WERI-Rb-1 (cell line): ENCODE measurements around the gene CHSY1.

Experiments used
- DNase-seq: peaks from one replicate; pipeline ENCODE4 v3.0.0-alpha.2; 2020
- H3K27ac ChIP-seq: fragments of 250-450 bp; sonication (Bioruptor Pico); 2 replicates; pipeline ENCODE4 v1.5.1; 2020; ENCODE audit warnings: mild to moderate bottlenecking, moderate library complexity
- H3K27me3 ChIP-seq: fragments of 250-450 bp; sonication (Bioruptor Pico); 2 replicates; pipeline ENCODE4 v1.5.1; 2021; ENCODE audit warnings: mild to moderate bottlenecking, low read depth, moderate library complexity; ENCODE audit not compliant: insufficient read depth, severe bottlenecking
- H3K36me3 ChIP-seq: fragments of 250-450 bp; sonication (Bioruptor Pico); 2 replicates; pipeline ENCODE4 v1.5.1; 2020; ENCODE audit warnings: mild to moderate bottlenecking, moderate library complexity
- H3K4me3 ChIP-seq: 2 replicates; pipeline ENCODE4 v1.5.1; 2011; ENCODE audit warnings: low read depth, mild to moderate bottlenecking, control low read depth, low read length
- H3K9me3 ChIP-seq: fragments of 250-450 bp; sonication (Bioruptor Pico); 2 replicates; pipeline ENCODE4 v1.5.1; 2021; ENCODE audit warnings: mild to moderate bottlenecking, moderate library complexity; ENCODE audit not compliant: severe bottlenecking
- TF ChIP-seq, protein P1 (sequence below): IDR thresholded peaks from 2 replicates; pipeline ENCODE4 v1.5.1; 2011; ENCODE audit warnings: low read depth, mild to moderate bottlenecking, control low read depth, inconsistent platforms, low read length

The CHSY1 gene

DNA sequence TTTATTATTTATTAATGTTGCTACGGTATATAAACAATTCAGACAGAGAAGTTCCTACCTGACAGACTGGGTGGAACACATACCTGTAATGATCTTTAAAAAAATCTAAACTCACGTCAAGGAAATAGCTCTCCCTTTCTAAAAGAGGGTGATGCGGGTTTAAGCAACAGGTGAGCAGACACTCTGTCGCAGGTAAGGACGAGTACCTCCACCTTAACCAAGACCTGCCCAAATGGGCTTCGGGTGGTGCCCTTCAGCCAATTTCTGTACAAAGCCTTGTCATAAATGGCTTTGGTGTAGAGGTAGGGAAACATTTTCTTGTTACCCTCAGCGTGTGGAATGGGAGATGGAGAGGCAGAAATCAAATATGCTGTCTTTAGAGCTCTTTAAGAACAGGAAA is 67.0 kb downstream of the CHSY1 start:
- Histone ChIP-seq H3K4me3 (no peak overlapping the region), H3K9me3 (no peaks in the 10 kb centered on the region), H3K27ac (no peak overlapping the region), H3K27me3 (no peaks in the 10 kb centered on the region), H3K36me3 (peaks cover 4% of the 10 kb centered on the region; the same call in 1 of the 2 replicates)
- TF ChIP-seq, protein P1, sequence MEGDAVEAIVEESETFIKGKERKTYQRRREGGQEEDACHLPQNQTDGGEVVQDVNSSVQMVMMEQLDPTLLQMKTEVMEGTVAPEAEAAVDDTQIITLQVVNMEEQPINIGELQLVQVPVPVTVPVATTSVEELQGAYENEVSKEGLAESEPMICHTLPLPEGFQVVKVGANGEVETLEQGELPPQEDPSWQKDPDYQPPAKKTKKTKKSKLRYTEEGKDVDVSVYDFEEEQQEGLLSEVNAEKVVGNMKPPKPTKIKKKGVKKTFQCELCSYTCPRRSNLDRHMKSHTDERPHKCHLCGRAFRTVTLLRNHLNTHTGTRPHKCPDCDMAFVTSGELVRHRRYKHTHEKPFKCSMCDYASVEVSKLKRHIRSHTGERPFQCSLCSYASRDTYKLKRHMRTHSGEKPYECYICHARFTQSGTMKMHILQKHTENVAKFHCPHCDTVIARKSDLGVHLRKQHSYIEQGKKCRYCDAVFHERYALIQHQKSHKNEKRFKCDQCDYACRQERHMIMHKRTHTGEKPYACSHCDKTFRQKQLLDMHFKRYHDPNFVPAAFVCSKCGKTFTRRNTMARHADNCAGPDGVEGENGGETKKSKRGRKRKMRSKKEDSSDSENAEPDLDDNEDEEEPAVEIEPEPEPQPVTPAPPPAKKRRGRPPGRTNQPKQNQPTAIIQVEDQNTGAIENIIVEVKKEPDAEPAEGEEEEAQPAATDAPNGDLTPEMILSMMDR, result no peak
- DNase-seq, result no peak

DNA sequence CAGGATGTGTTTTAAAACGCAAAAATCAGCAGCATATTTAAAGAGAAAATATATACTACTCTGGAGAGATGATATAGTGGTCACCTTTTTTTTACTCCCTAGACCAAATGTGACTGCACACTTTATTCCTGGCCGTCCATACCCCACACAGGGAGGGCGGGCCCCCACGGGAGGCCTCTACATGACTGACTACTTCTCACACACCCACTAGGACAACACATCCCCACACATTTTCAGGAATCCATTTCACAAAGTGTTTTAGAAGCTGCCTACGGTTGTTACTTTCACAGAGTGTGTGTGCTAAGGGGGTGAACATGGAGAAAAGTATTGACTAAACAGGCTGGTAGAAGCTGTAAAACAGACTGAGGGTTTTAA is 67.9 kb downstream of the CHSY1 start:
- DNase-seq, result no peak
- H3K9me3 ChIP-seq, result no peaks in the 10 kb centered on the region
- no peaks in the 10 kb centered on the region for H3K27me3 ChIP-seq
- H3K27ac ChIP-seq, result no peak overlapping the region
- no peak overlapping the region for H3K4me3 ChIP-seq
- TF ChIP-seq, protein P1, result no peak
- peaks cover 4% of the 10 kb centered on the region; the same call in 1 of the 2 replicates for H3K36me3 ChIP-seq

DNA sequence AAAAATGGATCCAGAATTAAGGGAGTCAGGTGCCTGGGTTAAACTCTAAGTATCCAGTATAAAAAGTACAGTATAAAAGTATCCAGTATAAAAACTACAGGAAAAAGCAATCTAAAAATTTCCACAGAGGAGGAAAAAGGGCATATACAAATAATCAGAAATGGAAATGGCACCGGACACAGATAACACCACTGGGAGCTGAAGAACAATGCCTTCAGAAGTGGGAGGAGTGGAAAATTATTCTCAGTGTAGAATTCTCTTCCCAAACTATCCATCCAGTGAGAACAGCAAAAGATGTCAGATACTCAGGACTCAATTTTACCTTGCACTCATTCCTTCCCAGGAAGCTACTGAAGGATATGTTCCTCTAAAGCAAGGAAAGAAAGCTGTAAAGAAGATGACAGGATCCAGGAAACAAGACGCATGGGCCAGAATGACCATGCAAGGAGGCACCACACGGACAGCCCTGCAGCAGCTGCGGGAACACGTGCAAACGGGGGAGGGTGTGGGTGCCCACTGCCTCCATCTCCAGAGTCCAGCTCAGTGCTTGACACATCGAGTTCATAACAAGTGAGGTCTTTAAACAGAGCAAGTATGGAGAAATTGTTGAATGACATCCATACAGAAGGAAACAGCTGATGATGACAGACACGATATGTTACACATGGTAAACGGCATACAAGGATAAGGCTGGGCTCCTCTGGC is 68.5 kb downstream of the CHSY1 start:
- H3K9me3 ChIP-seq, result no peaks in the 10 kb centered on the region

DNA sequence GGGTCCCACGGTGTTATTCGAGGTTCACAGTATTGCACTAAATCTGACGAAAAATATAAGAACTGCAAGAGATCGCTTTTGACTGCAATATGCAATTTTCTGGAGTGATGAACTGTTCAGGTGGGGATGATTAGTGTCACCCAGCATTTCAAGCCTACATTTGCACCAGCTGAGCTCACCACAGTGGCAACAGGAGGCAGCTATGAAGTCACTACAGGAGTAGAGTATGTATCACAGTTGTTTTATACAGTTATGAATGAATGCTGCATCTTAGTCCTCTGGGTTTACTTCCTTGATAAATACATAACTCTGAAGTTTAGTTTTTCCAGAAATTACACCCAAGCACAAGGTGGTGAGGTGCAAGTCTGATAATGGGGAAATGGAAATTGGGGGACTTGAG is 69.6 kb downstream of the CHSY1 start:
- H3K27me3 ChIP-seq, result no peaks in the 10 kb centered on the region
- TF ChIP-seq, protein P1, result no peak
- no peak for DNase-seq
- H3K36me3 ChIP-seq, result peaks cover 17% of the 10 kb centered on the region
- no peak overlapping the region for H3K4me3 ChIP-seq
- no peak overlapping the region for H3K27ac ChIP-seq
- H3K9me3 ChIP-seq, result no peaks in the 10 kb centered on the region

More for the DNA sequence above, 68.5 kb downstream of the CHSY1 start:
- TF ChIP-seq, protein P1, result no peak
- Histone ChIP-seq H3K4me3 (no peak overlapping the region), H3K27me3 (no peaks in the 10 kb centered on the region), H3K27ac (no peak overlapping the region), H3K36me3 (peaks cover 8% of the 10 kb centered on the region)
- no peak for DNase-seq

DNA sequence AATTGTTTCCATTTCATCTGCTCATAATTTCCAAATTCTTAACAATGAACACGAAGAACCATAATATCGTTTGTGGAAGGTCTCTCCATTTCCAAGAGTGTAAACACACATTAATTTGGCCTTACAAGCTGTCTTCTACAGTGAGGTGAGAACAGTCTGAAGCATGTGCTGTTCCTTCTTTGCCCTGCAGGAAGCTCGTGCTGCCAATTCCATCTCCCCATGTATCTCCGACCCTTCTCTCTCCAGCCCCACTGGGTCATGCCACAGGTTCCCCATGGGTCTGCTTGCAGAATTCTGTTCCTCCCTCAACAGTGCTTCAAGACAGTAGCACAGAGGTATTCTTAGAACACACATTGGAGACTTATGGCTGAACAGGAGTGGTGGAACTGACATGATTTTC is 70.5 kb downstream of the CHSY1 start:
- TF ChIP-seq, protein P1, result no peak
- DNase-seq, result no peak
- no peak overlapping the region for H3K27ac ChIP-seq
- no peak overlapping the region for H3K4me3 ChIP-seq
- H3K36me3 ChIP-seq, result peaks cover 22% of the 10 kb centered on the region
- no peaks in the 10 kb centered on the region for H3K27me3 ChIP-seq
- no peaks in the 10 kb centered on the region for H3K9me3 ChIP-seq
